ENCODE data around the gene NPLOC4.

The NPLOC4 gene

GRCh38 chr17:81549826-81550225 is 87.1 kb downstream of the NPLOC4 start:
- DNase-seq (ENCODE audit: low read depth in 1 of 2, low spot score in 1 of 2): no peak

- no peak for DNase-seq (ENCODE audit: low read depth in 1 of 2, low spot score in 1 of 2)
Measured at GRCh38 chr17:81549031-81549557, 87.8 kb downstream of the NPLOC4 start.

- no peak for DNase-seq (ENCODE audit: low read depth in 1 of 2, low spot score in 1 of 2)
Measured at GRCh38 chr17:81547614-81547982, 89.3 kb downstream of the NPLOC4 start.

GRCh38 chr17:81546906-81547613 is 89.9 kb downstream of the NPLOC4 start:
- no peak for DNase-seq (ENCODE audit: low read depth in 1 of 2, low spot score in 1 of 2)

GRCh38 chr17:81545160-81545949 is 91.6 kb downstream of the NPLOC4 start:
- DNase-seq (ENCODE audit: low read depth in 1 of 2, low spot score in 1 of 2): no peak

- no peak for DNase-seq (ENCODE audit: low read depth in 1 of 2, low spot score in 1 of 2)
Measured at GRCh38 chr17:81544281-81544974, 92.5 kb downstream of the NPLOC4 start.

- no peak for DNase-seq (ENCODE audit: low read depth in 1 of 2, low spot score in 1 of 2)
Measured at GRCh38 chr17:81543756-81544155, 93.2 kb downstream of the NPLOC4 start.

- DNase-seq (ENCODE audit: low read depth in 1 of 2, low spot score in 1 of 2): no peak
Measured at GRCh38 chr17:81543339-81543675, 93.6 kb downstream of the NPLOC4 start.

- DNase-seq (ENCODE audit: low read depth in 1 of 2, low spot score in 1 of 2): no peak
Measured at GRCh38 chr17:81542431-81543338, 94.2 kb downstream of the NPLOC4 start.

GRCh38 chr17:81541123-81541522 is 95.8 kb downstream of the NPLOC4 start:
- DNase-seq (ENCODE audit: low read depth in 1 of 2, low spot score in 1 of 2): no peak

GRCh38 chr17:81540676-81541027 is 96.3 kb downstream of the NPLOC4 start:
- DNase-seq (ENCODE audit: low read depth in 1 of 2, low spot score in 1 of 2): no peak

- DNase-seq (ENCODE audit: low read depth in 1 of 2, low spot score in 1 of 2): no peak
Measured at GRCh38 chr17:81539961-81540675, 96.8 kb downstream of the NPLOC4 start.

GRCh38 chr17:81539571-81539900 is 97.4 kb downstream of the NPLOC4 start:
- DNase-seq (ENCODE audit: low read depth in 1 of 2, low spot score in 1 of 2): no peak

- DNase-seq (ENCODE audit: low read depth in 1 of 2, low spot score in 1 of 2): no peak
Measured at GRCh38 chr17:81538651-81539570, 98.0 kb downstream of the NPLOC4 start.

GRCh38 chr17:81537856-81538555 is 98.9 kb downstream of the NPLOC4 start:
- DNase-seq (ENCODE audit: low read depth in 1 of 2, low spot score in 1 of 2): no peak

GRCh38 chr17:81537343-81537855 is 99.5 kb downstream of the NPLOC4 start:
- no peak for DNase-seq (ENCODE audit: low read depth in 1 of 2, low spot score in 1 of 2)

- no peak for DNase-seq (ENCODE audit: low read depth in 1 of 2, low spot score in 1 of 2)
Measured at GRCh38 chr17:81536299-81537290, 100.3 kb downstream of the NPLOC4 start.
